Tibial nerve (tissue), 4 donors: ENCODE measurements around the gene STARD9.

Experiments
- EP300 ChIP-seq, 2 donors: sonication (generic); formaldehyde crosslinking; IDR thresholded peaks; one replicate each; pipeline ENCODE4 v1.6.1; 2017; ENCODE audit warnings: antibody characterized with exemption in 2 of 2, mild to moderate bottlenecking in 1 of 2
- POLR2A ChIP-seq, 2 donors: fragments of 450-650 bp; IDR thresholded peaks; one replicate each; pipeline ENCODE4 v1.6.1; 2017; ENCODE audit warnings: antibody characterized with exemption in 2 of 2, mild to moderate bottlenecking in 2 of 2, moderate library complexity in 2 of 2
- TF ChIP-seq, protein P1 (sequence below), 5 experiments: fragments of 200-600 bp in 3 of 5; fragments of 450-650 bp in 2 of 5; sonication (generic) in 3 of 5; IDR thresholded peaks; one replicate each; pipeline ENCODE4 v1.5.1; 2016 to 2019; ENCODE audit warnings: antibody characterized with exemption in 5 of 5, mild to moderate bottlenecking in 3 of 5, moderate library complexity in 2 of 5

DNA sequence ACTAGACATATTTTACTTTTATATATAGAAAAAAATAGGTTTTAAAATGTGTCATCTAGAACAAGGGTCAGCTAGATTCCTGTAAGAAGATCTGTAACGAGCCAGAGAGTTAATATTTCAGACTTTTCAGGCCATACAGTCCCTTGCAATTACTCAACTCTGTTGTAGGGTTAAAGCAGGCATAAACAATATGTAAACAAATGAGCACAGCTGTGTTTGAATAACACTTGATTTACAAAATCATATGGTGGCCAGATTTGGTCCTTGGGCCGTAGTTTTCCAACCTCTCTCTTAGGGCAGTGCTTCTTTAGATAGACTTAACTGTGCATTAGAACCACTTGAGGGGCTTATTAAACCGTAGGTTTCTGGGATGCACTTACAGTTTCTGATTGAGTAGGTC, 46.4 kb upstream of the STARD9 start:
- TF ChIP-seq, protein P1, sequence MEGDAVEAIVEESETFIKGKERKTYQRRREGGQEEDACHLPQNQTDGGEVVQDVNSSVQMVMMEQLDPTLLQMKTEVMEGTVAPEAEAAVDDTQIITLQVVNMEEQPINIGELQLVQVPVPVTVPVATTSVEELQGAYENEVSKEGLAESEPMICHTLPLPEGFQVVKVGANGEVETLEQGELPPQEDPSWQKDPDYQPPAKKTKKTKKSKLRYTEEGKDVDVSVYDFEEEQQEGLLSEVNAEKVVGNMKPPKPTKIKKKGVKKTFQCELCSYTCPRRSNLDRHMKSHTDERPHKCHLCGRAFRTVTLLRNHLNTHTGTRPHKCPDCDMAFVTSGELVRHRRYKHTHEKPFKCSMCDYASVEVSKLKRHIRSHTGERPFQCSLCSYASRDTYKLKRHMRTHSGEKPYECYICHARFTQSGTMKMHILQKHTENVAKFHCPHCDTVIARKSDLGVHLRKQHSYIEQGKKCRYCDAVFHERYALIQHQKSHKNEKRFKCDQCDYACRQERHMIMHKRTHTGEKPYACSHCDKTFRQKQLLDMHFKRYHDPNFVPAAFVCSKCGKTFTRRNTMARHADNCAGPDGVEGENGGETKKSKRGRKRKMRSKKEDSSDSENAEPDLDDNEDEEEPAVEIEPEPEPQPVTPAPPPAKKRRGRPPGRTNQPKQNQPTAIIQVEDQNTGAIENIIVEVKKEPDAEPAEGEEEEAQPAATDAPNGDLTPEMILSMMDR (IDR thresholded peaks at IDR 0.05) = no peak
- TF ChIP-seq POLR2A (IDR thresholded peaks at IDR 0.05) (no peak), EP300 (IDR thresholded peaks at IDR 0.05) (no peak)
